HFF-Myc (cell line): ENCODE measurements around the gene PON2.
A peak's percentile ranks its signal among the peaks of the same experiment; 100 is the strongest.
"Not testable (repeated sequence)": the region's sequence is repeated elsewhere in the genome, so short reads cannot be mapped to it uniquely, and the experiment has no call there.

Experiments
- DNase-seq: peaks from one replicate; pipeline ENCODE4 v3.0.0-alpha.2; 2011; ENCODE audit warnings: low read depth; ENCODE audit errors: extremely low read depth
- H3K4me3 ChIP-seq: replicated peaks from 2 replicates; pipeline ENCODE4 v1.5.1; 2011; ENCODE audit warnings: low read depth, mild to moderate bottlenecking, control low read depth, low read length
- CTCF ChIP-seq: IDR thresholded peaks from 2 replicates; pipeline ENCODE4 v1.5.1; 2012; ENCODE audit warnings: mild to moderate bottlenecking, low read depth, low read length, control low read depth; ENCODE audit errors: missing control alignments

PON2 gene

GRCh38 chr7:95396136-95397032 lies 38.4 kb downstream of the PON2 start, which contains the start of gene PON3:
TSS of gene PON3 (minus strand) at chr7:95396375. CDS start at chr7:95396350, 25 bp downstream.
- no peak for DNase-seq
- H3K4me3 ChIP-seq: 0 out of 2 replicates have a peak within 1 kb of the TSS, but pooled peaks have one; percentile 1
- no peak for TF ChIP-seq CTCF

DNA sequence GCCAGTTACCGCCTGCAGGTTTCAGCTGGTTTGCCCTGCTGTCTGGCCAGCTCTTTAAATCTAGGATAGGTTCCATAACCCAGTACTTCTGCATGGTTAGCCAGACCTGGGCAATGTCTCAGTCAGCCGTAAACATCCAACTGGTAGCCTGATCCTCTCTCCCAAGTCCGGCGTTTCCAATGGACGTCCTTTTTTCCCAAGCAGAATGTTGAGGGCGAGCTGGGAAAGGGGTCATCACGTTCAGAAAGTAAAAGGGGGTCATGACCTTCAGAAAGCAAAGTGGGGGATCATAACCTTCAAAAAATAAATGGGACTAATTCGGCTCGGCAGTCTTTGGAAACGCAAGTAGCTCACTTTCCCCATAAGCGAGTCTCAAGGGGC lies 39.1 kb downstream of the PON2 start:
- H3K4me3 ChIP-seq: no peak overlapping the region
- DNase-seq: no peak
- no peak for TF ChIP-seq CTCF

GRCh38 chr7:95394370-95394769 lies 40.5 kb downstream of the PON2 start:
- TF ChIP-seq CTCF: no peak
- H3K4me3 ChIP-seq: no peak overlapping the region
- no peak for DNase-seq

DNA sequence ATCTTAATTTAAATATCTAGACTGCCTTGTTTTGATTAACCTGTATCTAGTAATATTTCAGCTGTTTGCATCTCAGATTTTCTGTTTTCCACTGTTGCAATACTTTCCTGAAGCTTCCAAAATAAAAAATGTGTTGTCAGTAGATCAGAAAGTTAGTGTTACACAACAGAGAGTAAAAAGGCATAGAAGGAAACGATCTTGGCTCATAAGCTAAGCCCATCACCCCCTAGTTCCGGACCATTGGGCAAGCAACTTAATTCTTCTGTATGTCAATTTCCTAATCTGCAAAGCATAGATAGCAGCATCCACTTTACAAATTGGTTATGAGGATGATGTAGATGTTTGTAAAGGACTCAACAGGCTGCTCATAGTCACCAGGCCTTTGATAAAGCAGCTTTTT lies 43.1 kb downstream of the PON2 start:
- no peak overlapping the region for H3K4me3 ChIP-seq
- no peak for DNase-seq
- no peak for TF ChIP-seq CTCF

GRCh38 chr7:95389516-95389915 lies 45.3 kb downstream of the PON2 start:
- DNase-seq: no peak
- TF ChIP-seq CTCF: no peak
- H3K4me3 ChIP-seq: no peak overlapping the region

DNA sequence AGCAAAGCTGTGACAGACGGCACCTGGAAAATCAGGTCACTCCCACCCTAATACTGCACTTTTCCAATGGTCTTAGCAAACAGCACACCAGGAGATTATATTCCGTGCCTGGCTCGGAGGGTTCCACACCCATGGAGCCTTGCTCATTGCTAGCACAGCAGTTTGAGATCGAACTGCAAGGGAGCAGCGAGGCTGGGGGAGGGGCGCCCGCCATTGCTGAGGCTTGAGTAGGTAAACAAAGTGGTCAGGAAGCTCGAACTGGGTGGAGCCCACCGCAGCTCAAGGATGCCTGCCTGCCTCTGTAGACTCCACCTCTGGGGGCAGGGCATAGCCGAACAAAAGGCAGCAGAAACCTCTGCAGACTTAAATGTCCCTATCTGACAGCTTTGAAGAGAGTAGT lies 55.4 kb downstream of the PON2 start:
- not testable (repeated sequence) for DNase-seq, H3K4me3 ChIP-seq

- DNase-seq: no peak
- no peak for TF ChIP-seq CTCF
- H3K4me3 ChIP-seq: no peak overlapping the region
Measured at GRCh38 chr7:95376632-95377400, 58.0 kb downstream of the PON2 start.
